Keratinocyte (primary cell): ENCODE data around the gene SEMA3A. TPM values are rescaled to one million over a fixed set of nuclear protein-coding genes. Genes with fewer than 3 reads are reported as not detected.
A peak's percentile ranks its signal among the peaks of the same experiment; 100 is the strongest.

Experiments used
- DNase-seq: peaks from one replicate; pipeline ENCODE4 v3.0.0-alpha.2; 2011; ENCODE audit warnings: low read depth, missing footprints, low spot score
- FAIRE-seq: peaks from 2 replicates; lab custom pipeline; 2011; peaks lifted over from hg19 to GRCh38; lab: Jason Lieb, UNC
- H2AFZ ChIP-seq: 2 replicates; pipeline ENCODE4 v1.6.0; 2012; ENCODE audit warnings: low read length, control low read depth, inconsistent platforms; ENCODE audit not compliant: control insufficient read depth
- H3K27ac ChIP-seq: 2 replicates; pipeline ENCODE4 v1.5.1; 2011; ENCODE audit warnings: low read length; ENCODE audit not compliant: control insufficient read depth, insufficient read depth
- H3K27me3 ChIP-seq: 3 replicates; pipeline ENCODE4 v1.6.0; 2011; ENCODE audit warnings: low read length; ENCODE audit not compliant: control insufficient read depth, insufficient read depth; ENCODE audit errors: extremely low read depth
- H3K36me3 ChIP-seq, 2 experiments: 2 replicates in 1 of 2; 3 replicates in 1 of 2; pipeline ENCODE4 v1.5.1; 2011; ENCODE audit warnings: low read length in 2 of 2, mild to moderate bottlenecking in 1 of 2; ENCODE audit not compliant: control insufficient read depth in 2 of 2, insufficient read depth in 2 of 2; ENCODE audit errors: extremely low read depth in 1 of 2
- H3K4me1 ChIP-seq: 3 replicates; pipeline ENCODE4 v1.5.1; 2011; ENCODE audit warnings: low read length; ENCODE audit not compliant: control insufficient read depth, insufficient read depth; ENCODE audit errors: extremely low read depth
- H3K4me2 ChIP-seq: 3 replicates; pipeline ENCODE4 v1.6.0; 2011; ENCODE audit warnings: low read depth, low read length; ENCODE audit not compliant: control insufficient read depth, insufficient read depth; ENCODE audit errors: extremely low read depth
- H3K4me3 ChIP-seq, 3 experiments: fragments of 200-600 bp in 1 of 3; sonication (generic) in 1 of 3; 2 replicates in 2 of 3; 3 replicates in 1 of 3; pipeline ENCODE4 v1.5.1; 2011 to 2016; ENCODE audit warnings: low read length in 3 of 3, mild to moderate bottlenecking in 3 of 3, control low read depth in 2 of 3, inconsistent platforms in 1 of 3, low read depth in 1 of 3, mixed read lengths in 1 of 3, mixed run types in 1 of 3, moderate library complexity in 1 of 3; ENCODE audit not compliant: control insufficient read depth in 2 of 3, insufficient read depth in 2 of 3; ENCODE audit errors: extremely low read depth in 1 of 3
- H3K79me2 ChIP-seq: 2 replicates; pipeline ENCODE4 v1.6.0; 2012; ENCODE audit warnings: low read length; ENCODE audit not compliant: control insufficient read depth, insufficient read depth
- H3K9ac ChIP-seq: 3 replicates; pipeline ENCODE4 v1.6.0; 2011; ENCODE audit warnings: low read length; ENCODE audit not compliant: control insufficient read depth, insufficient read depth; ENCODE audit errors: extremely low read depth
- H3K9me1 ChIP-seq: 3 replicates; pipeline ENCODE4 v1.6.0; 2011; ENCODE audit warnings: low read length; ENCODE audit not compliant: control insufficient read depth, insufficient read depth; ENCODE audit errors: extremely low read depth
- H3K9me3 ChIP-seq: 2 replicates; pipeline ENCODE4 v1.5.1; 2012; ENCODE audit warnings: low read depth, low read length; ENCODE audit not compliant: control insufficient read depth
- H4K20me1 ChIP-seq: 3 replicates; pipeline ENCODE4 v1.6.0; 2011; ENCODE audit warnings: low read length; ENCODE audit not compliant: control insufficient read depth, insufficient read depth; ENCODE audit errors: extremely low read depth
- EZH2 ChIP-seq: IDR thresholded peaks from one replicate; pipeline ENCODE4 v1.6.1; 2012; ENCODE audit warnings: inconsistent platforms, mild to moderate bottlenecking, low read length, moderate library complexity
- dilution Hi-C: fragments of 300-500 bp; cut with MboI; formaldehyde crosslinking; loops from one replicate; pipeline ENCODE4 v1.7.0; 2020; ENCODE audit warnings: low sequenced_read_pairs; ENCODE audit not compliant: extremely low pct_ligation_motif_present
- polyA plus RNA-seq, 5 experiments: library from polyadenylated mRNA; depleted of rRNA in 3 of 5; stranded (reverse) in 3 of 5; stranded (forward) in 1 of 5; unstranded in 1 of 5; fragments of >200 nt; gene quantifications; 1 replicate in 1 of 5; 2 replicates in 3 of 5; 3 replicates in 1 of 5; pipeline versions ENCODE4 v1.2.1 to v1.2.3, GENCODE V29; 2011 to 2012; ENCODE audit warnings: missing spikeins in 2 of 5, low read depth in 1 of 5, low replicate concordance in 1 of 5
- TF ChIP-seq, protein P1 (sequence below), 3 experiments: IDR thresholded peaks in 1 of 3; conservative IDR thresholded peaks in 1 of 3; optimal IDR thresholded peaks in 1 of 3; 2 replicates in 2 of 3; 3 replicates in 1 of 3; pipeline versions ENCODE3 to v1.5.1; 2011; ENCODE audit warnings: low read length in 3 of 3, mild to moderate bottlenecking in 3 of 3, moderate library complexity in 2 of 3, control low read depth in 1 of 3, inconsistent platforms in 1 of 3; ENCODE audit not compliant: insufficient read depth in 2 of 3; ENCODE audit errors: extremely low read depth in 1 of 3

Gene SEMA3A
- polyA plus RNA-seq, 1 donor (not counting 4 experiments of a cell fraction or from before 2014, with no cell fraction given): 2.1 TPM

DNA sequence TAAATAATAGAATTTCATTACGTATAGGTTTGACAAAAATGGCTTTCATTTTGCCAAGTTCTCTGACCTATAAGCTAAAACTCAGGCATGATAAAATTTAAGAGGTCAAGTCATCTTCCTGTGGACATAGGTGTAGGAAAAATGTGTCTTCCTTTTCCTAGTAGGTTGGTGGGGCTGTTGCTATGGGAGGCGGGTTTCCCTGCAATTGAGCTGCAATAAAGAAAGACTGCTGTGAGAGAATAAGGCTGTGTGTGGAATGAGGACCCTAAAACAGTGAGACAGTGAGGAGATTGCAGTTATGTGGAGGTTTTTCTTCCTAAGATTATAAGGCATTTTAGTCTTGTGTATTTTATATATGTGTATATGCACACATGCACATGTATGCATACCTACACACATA, 13.0 kb upstream of the SEMA3A start:
- H2AFZ ChIP-seq: no peak overlapping the region
- H3K4me3 ChIP-seq: no peak overlapping the region
- no peak overlapping the region for H3K4me2 ChIP-seq
- peaks cover 5% of the 10 kb centered on the region for H3K4me1 ChIP-seq
- no peaks in the 10 kb centered on the region for H3K9me1 ChIP-seq
- no peak overlapping the region for H3K27ac ChIP-seq
- no peak overlapping the region for H3K9ac ChIP-seq
- no peaks in the 10 kb centered on the region for H3K9me3 ChIP-seq
- H3K79me2 ChIP-seq: no peaks in the 10 kb centered on the region
- dilution Hi-C loops: no loop called here
- FAIRE-seq: no peak
- no peaks in the 10 kb centered on the region for H3K36me3 ChIP-seq
- H3K27me3 ChIP-seq: no peaks in the 10 kb centered on the region
- H4K20me1 ChIP-seq: no peaks in the 10 kb centered on the region
- no peak for DNase-seq
- TF ChIP-seq EZH2: no peak
- TF ChIP-seq, protein P1, sequence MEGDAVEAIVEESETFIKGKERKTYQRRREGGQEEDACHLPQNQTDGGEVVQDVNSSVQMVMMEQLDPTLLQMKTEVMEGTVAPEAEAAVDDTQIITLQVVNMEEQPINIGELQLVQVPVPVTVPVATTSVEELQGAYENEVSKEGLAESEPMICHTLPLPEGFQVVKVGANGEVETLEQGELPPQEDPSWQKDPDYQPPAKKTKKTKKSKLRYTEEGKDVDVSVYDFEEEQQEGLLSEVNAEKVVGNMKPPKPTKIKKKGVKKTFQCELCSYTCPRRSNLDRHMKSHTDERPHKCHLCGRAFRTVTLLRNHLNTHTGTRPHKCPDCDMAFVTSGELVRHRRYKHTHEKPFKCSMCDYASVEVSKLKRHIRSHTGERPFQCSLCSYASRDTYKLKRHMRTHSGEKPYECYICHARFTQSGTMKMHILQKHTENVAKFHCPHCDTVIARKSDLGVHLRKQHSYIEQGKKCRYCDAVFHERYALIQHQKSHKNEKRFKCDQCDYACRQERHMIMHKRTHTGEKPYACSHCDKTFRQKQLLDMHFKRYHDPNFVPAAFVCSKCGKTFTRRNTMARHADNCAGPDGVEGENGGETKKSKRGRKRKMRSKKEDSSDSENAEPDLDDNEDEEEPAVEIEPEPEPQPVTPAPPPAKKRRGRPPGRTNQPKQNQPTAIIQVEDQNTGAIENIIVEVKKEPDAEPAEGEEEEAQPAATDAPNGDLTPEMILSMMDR (optimal IDR thresholded peaks at IDR 0.05 in 1 of 3, IDR thresholded peaks at IDR 0.05 in 1 of 3, conservative IDR thresholded peaks at IDR 0.05 in 1 of 3; ENCODE audit: extremely low read depth in 1 of 3, insufficient read depth in 2 of 3, low read length in 3 of 3): no peak

DNA sequence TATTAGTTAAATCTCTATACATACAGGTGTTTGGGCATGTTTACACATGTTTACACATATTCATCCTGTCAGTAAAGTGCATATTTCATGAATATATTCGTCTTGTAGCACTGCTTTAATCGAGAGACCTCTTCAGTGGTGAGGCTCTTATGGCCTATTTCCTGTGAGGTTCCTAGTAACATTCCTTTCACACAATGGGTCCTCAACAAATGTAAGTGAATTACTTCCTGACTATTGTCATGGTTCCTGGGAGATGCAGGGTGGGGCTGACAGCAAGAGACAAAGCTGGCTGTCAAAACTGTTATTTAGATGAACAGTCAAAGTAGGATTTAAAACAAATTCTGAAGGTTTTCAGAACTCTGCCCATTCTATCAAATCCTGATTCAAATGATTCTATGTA, 12.4 kb upstream of the SEMA3A start:
- H3K9ac ChIP-seq: no peak overlapping the region
- H3K36me3 ChIP-seq: no peaks in the 10 kb centered on the region
- H3K27me3 ChIP-seq: no peaks in the 10 kb centered on the region
- no peaks in the 10 kb centered on the region for H3K9me3 ChIP-seq
- no peak overlapping the region for H3K4me3 ChIP-seq
- FAIRE-seq: peak; percentile 80
- H2AFZ ChIP-seq: peak overlapping the region; percentile 34
- peak overlapping the region; percentile 27 for H3K4me2 ChIP-seq
- H3K27ac ChIP-seq: no peak overlapping the region
- dilution Hi-C loops: no loop called here
- DNase-seq: no peak
- H3K4me1 ChIP-seq: peaks cover 5% of the 10 kb centered on the region
- no peaks in the 10 kb centered on the region for H3K79me2 ChIP-seq
- no peaks in the 10 kb centered on the region for H3K9me1 ChIP-seq
- TF ChIP-seq EZH2: no peak
- TF ChIP-seq, protein P1 (optimal IDR thresholded peaks at IDR 0.05 in 1 of 3, IDR thresholded peaks at IDR 0.05 in 1 of 3, conservative IDR thresholded peaks at IDR 0.05 in 1 of 3; ENCODE audit: extremely low read depth in 1 of 3, insufficient read depth in 2 of 3, low read length in 3 of 3): no peak
- no peaks in the 10 kb centered on the region for H4K20me1 ChIP-seq
